ENCODE data around the gene DENND1B. TPM values are rescaled to one million over a fixed set of nuclear protein-coding genes. Genes with fewer than 3 reads are reported as not detected.

Gene DENND1B
- polyA plus RNA-seq, 4 donors, result 5.0 to 16.1 (median 10.2) TPM

GRCh38 chr1:197779921-197780320 lies 4.6 kb upstream of the DENND1B start:
- Histone ChIP-seq H3K4me3 (ENCODE audit: low read depth in 1 of 3, low read length in 3 of 3) (no peak overlapping the region), H3K36me3 (ENCODE audit: control insufficient read depth in 3 of 3, insufficient read depth in 2 of 3, low read depth in 1 of 3, low read length in 3 of 3) (no peaks in the 10 kb centered on the region), H3K27me3 (ENCODE audit: control insufficient read depth in 3 of 3, insufficient read depth in 3 of 3, low read length in 3 of 3) (no peaks in the 10 kb centered on the region), H3K9me3 (ENCODE audit: control insufficient read depth in 2 of 2, insufficient read depth in 1 of 2, low read depth in 1 of 2, low read length in 1 of 2) (no peaks in the 10 kb centered on the region), H3K27ac (ENCODE audit: low read depth in 1 of 3, low read length in 2 of 3) (no peak overlapping the region), H3K4me1 (ENCODE audit: control insufficient read depth in 3 of 3, insufficient read depth in 2 of 3, low read depth in 1 of 3, low read length in 2 of 3) (peaks cover 4 to 21% (median 4%) of the 10 kb centered on the region in 3 donors)
- DNase-seq (no peak), FAIRE-seq (no peak)

- FAIRE-seq, result no peak
- H3K4me3 ChIP-seq (ENCODE audit: low read depth in 1 of 3, low read length in 3 of 3), result no peak overlapping the region
- H3K36me3 ChIP-seq (ENCODE audit: control insufficient read depth in 3 of 3, insufficient read depth in 2 of 3, low read depth in 1 of 3, low read length in 3 of 3), result no peaks in the 10 kb centered on the region
- peaks cover 0 to 17% (median 2%) of the 10 kb centered on the region in 3 donors for H3K4me1 ChIP-seq (ENCODE audit: control insufficient read depth in 3 of 3, insufficient read depth in 2 of 3, low read depth in 1 of 3, low read length in 2 of 3)
- H3K27me3 ChIP-seq (ENCODE audit: control insufficient read depth in 3 of 3, insufficient read depth in 3 of 3, low read length in 3 of 3), result no peaks in the 10 kb centered on the region
- H3K9me3 ChIP-seq (ENCODE audit: control insufficient read depth in 2 of 2, insufficient read depth in 1 of 2, low read depth in 1 of 2, low read length in 1 of 2), result no peaks in the 10 kb centered on the region
- DNase-seq, result no peak
- peak overlapping the region in 1 of 3 donors; percentile 54 for H3K27ac ChIP-seq (ENCODE audit: low read depth in 1 of 3, low read length in 2 of 3)
- 59 to 66% (median 60%) methylated on average over 4 of the region's 4 CpGs for WGBS, 3 donors
Measured at GRCh38 chr1:197778366-197778945, 3.2 kb upstream of the DENND1B start.

DNA sequence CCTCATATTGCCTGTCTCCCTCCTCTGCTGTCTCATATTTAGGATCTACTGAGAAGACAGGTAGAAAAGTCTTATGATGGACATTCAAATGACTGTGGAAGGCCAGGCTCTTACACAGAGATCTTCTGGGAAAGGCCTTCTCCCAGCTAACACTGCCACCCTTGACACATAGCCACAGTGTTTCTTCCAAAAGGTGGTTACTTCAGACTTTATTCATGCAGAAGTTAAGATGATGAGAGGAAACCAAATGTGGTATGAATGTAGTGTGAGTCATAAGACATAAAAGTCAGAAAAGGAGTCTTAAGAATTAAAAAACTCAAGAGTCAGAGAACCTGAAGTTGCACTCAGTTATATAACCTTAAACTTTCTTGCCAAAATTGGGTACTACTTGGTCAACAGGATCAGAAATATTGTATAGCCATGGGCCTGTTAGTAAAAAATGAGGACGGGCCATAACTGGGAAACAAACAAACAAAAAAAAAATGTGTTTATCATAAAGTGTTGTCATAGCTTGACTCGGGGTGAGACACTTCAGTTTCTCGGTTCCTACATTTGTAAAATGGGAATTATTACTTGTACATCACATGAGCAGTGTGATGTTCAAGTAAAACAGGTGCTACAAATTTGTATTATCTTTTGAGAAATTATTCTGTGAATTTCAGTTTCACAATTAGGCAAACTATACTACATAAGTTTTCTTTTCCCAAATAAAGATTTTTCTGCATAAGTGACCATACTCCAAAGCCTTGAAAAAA lies 1.2 kb upstream of the DENND1B start:
- DNase-seq (peak in 1 of 2 donors; percentile 40), FAIRE-seq (no peak)
- Histone ChIP-seq H3K36me3 (ENCODE audit: control insufficient read depth in 3 of 3, insufficient read depth in 2 of 3, low read depth in 1 of 3, low read length in 3 of 3) (peaks cover 0 to 3% (median 0%) of the 10 kb centered on the region in 3 donors), H3K4me3 (ENCODE audit: low read depth in 1 of 3, low read length in 3 of 3) (no peak overlapping the region), H3K4me1 (ENCODE audit: control insufficient read depth in 3 of 3, insufficient read depth in 2 of 3, low read depth in 1 of 3, low read length in 2 of 3) (peaks cover 0 to 20% (median 4%) of the 10 kb centered on the region in 3 donors), H3K9me3 (ENCODE audit: control insufficient read depth in 2 of 2, insufficient read depth in 1 of 2, low read depth in 1 of 2, low read length in 1 of 2) (no peaks in the 10 kb centered on the region), H3K27me3 (ENCODE audit: control insufficient read depth in 3 of 3, insufficient read depth in 3 of 3, low read length in 3 of 3) (no peaks in the 10 kb centered on the region), H3K27ac (ENCODE audit: low read depth in 1 of 3, low read length in 2 of 3) (peak overlapping the region; percentile 94 to 98 (median 95))
- WGBS, 3 donors, result 51 to 71% (median 52%) methylated on average over 3 of the region's 3 CpGs

GRCh38 chr1:197774466-197775281 lies 606 bp downstream of the DENND1B start:
- peaks cover 0 to 7% (median 0%) of the 10 kb centered on the region in 3 donors for H3K36me3 ChIP-seq (ENCODE audit: control insufficient read depth in 3 of 3, insufficient read depth in 2 of 3, low read depth in 1 of 3, low read length in 3 of 3)
- H3K9me3 ChIP-seq (ENCODE audit: control insufficient read depth in 2 of 2, insufficient read depth in 1 of 2, low read depth in 1 of 2, low read length in 1 of 2), result no peaks in the 10 kb centered on the region
- no peak for FAIRE-seq
- peaks cover 0 to 24% (median 4%) of the 10 kb centered on the region in 3 donors for H3K4me1 ChIP-seq (ENCODE audit: control insufficient read depth in 3 of 3, insufficient read depth in 2 of 3, low read depth in 1 of 3, low read length in 2 of 3)
- peak overlapping the region; percentile 82 to 95 (median 84) for H3K4me3 ChIP-seq (ENCODE audit: low read depth in 1 of 3, low read length in 3 of 3)
- H3K27me3 ChIP-seq (ENCODE audit: control insufficient read depth in 3 of 3, insufficient read depth in 3 of 3, low read length in 3 of 3), result no peaks in the 10 kb centered on the region
- DNase-seq, result peak in 1 of 2 donors; percentile 46
- H3K27ac ChIP-seq (ENCODE audit: low read depth in 1 of 3, low read length in 2 of 3), result peak overlapping the region; percentile 94 to 98 (median 95)
- WGBS, 3 donors, result 0 to 1% (median 0%) methylated on average over 38 to 71 of the region's 71 CpGs

DNA sequence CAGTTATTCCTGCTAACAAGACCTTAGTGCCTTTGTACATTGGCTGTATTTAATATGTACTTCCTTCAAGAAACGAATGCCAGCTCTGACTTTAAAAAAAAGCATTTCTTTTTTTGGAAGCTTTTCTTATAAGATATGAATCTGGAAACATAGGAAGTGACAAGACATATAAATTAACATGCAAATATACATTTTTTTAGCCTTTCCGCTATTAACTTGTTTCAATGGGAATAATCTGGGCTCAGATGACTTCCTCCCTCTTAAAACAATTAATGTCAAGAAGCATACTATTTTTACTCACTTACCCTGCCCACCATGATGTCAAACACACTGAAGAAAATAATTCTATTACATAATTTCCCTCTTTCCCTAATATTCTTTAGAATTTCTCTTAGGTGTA lies 1.4 kb downstream of the DENND1B start:
- H3K4me1 ChIP-seq (ENCODE audit: control insufficient read depth in 3 of 3, insufficient read depth in 2 of 3, low read depth in 1 of 3, low read length in 2 of 3), result peaks cover 0 to 24% (median 7%) of the 10 kb centered on the region in 3 donors
- peaks cover 0 to 7% (median 0%) of the 10 kb centered on the region in 3 donors for H3K36me3 ChIP-seq (ENCODE audit: control insufficient read depth in 3 of 3, insufficient read depth in 2 of 3, low read depth in 1 of 3, low read length in 3 of 3)
- FAIRE-seq (no peak), DNase-seq (peak; percentile 12 to 33)
- no peaks in the 10 kb centered on the region for H3K27me3 ChIP-seq (ENCODE audit: control insufficient read depth in 3 of 3, insufficient read depth in 3 of 3, low read length in 3 of 3)
- H3K9me3 ChIP-seq (ENCODE audit: control insufficient read depth in 2 of 2, insufficient read depth in 1 of 2, low read depth in 1 of 2, low read length in 1 of 2), result no peaks in the 10 kb centered on the region
- H3K27ac ChIP-seq (ENCODE audit: low read depth in 1 of 3, low read length in 2 of 3), result no peak overlapping the region
- WGBS, 3 donors, result 7 to 22% (median 12%) methylated on average over 2 of the region's 2 CpGs
- H3K4me3 ChIP-seq (ENCODE audit: low read depth in 1 of 3, low read length in 3 of 3), result peak overlapping the region in 2 of 3 donors; percentile 43 to 82

GRCh38 chr1:197771904-197772556 lies 3.2 kb downstream of the DENND1B start:
- Histone ChIP-seq H3K36me3 (ENCODE audit: control insufficient read depth in 3 of 3, insufficient read depth in 2 of 3, low read depth in 1 of 3, low read length in 3 of 3) (peaks cover 0 to 9% (median 0%) of the 10 kb centered on the region in 3 donors), H3K4me1 (ENCODE audit: control insufficient read depth in 3 of 3, insufficient read depth in 2 of 3, low read depth in 1 of 3, low read length in 2 of 3) (peaks cover 0 to 24% (median 7%) of the 10 kb centered on the region in 3 donors), H3K9me3 (ENCODE audit: control insufficient read depth in 2 of 2, insufficient read depth in 1 of 2, low read depth in 1 of 2, low read length in 1 of 2) (no peaks in the 10 kb centered on the region), H3K27ac (ENCODE audit: low read depth in 1 of 3, low read length in 2 of 3) (peak overlapping the region in 2 of 3 donors; percentile 20 to 39), H3K4me3 (ENCODE audit: low read depth in 1 of 3, low read length in 3 of 3) (no peak overlapping the region), H3K27me3 (ENCODE audit: control insufficient read depth in 3 of 3, insufficient read depth in 3 of 3, low read length in 3 of 3) (no peaks in the 10 kb centered on the region)
- peak; percentile 66 to 68 for DNase-seq
- WGBS, 3 donors, result 26 to 65% (median 40%) methylated on average over 6 of the region's 6 CpGs
- no peak for FAIRE-seq

DNA sequence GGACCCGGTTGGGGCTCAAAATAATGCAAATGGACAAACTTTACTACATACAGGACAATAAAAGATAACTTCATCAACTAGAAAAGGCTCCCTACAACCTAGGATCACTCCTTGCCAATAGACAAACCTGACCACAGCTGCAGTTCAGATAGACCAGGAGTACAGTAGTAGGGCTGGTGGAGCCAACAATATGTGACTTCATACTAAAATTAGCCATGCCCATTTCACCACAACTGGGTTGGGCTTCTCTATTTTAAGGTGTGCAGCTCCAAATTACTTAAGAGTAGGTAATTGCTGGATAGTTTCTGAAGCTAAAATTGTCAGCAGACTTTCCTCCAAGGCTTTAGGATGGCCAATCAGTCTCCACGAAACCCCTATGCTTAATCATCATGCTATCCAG lies 3.9 kb downstream of the DENND1B start:
- Histone ChIP-seq H3K27me3 (ENCODE audit: control insufficient read depth in 3 of 3, insufficient read depth in 3 of 3, low read length in 3 of 3) (no peaks in the 10 kb centered on the region), H3K4me3 (ENCODE audit: low read depth in 1 of 3, low read length in 3 of 3) (no peak overlapping the region), H3K9me3 (ENCODE audit: control insufficient read depth in 2 of 2, insufficient read depth in 1 of 2, low read depth in 1 of 2, low read length in 1 of 2) (no peaks in the 10 kb centered on the region), H3K36me3 (ENCODE audit: control insufficient read depth in 3 of 3, insufficient read depth in 2 of 3, low read depth in 1 of 3, low read length in 3 of 3) (peaks cover 0 to 12% (median 0%) of the 10 kb centered on the region in 3 donors), H3K4me1 (ENCODE audit: control insufficient read depth in 3 of 3, insufficient read depth in 2 of 3, low read depth in 1 of 3, low read length in 2 of 3) (peaks cover 0 to 20% (median 7%) of the 10 kb centered on the region in 3 donors), H3K27ac (ENCODE audit: low read depth in 1 of 3, low read length in 2 of 3) (peak overlapping the region in 1 of 3 donors; percentile 20)
- 88 to 92% (median 89%) methylated on average over 2 of the region's 2 CpGs for WGBS, 3 donors
- FAIRE-seq, result no peak
- DNase-seq, result peak in 1 of 2 donors; percentile 5

- Histone ChIP-seq H3K27ac (ENCODE audit: low read depth in 1 of 3, low read length in 2 of 3) (no peak overlapping the region), H3K27me3 (ENCODE audit: control insufficient read depth in 3 of 3, insufficient read depth in 3 of 3, low read length in 3 of 3) (no peaks in the 10 kb centered on the region), H3K9me3 (ENCODE audit: control insufficient read depth in 2 of 2, insufficient read depth in 1 of 2, low read depth in 1 of 2, low read length in 1 of 2) (no peaks in the 10 kb centered on the region), H3K4me1 (ENCODE audit: control insufficient read depth in 3 of 3, insufficient read depth in 2 of 3, low read depth in 1 of 3, low read length in 2 of 3) (peaks cover 0 to 14% (median 5%) of the 10 kb centered on the region in 3 donors), H3K4me3 (ENCODE audit: low read depth in 1 of 3, low read length in 3 of 3) (no peak overlapping the region), H3K36me3 (ENCODE audit: control insufficient read depth in 3 of 3, insufficient read depth in 2 of 3, low read depth in 1 of 3, low read length in 3 of 3) (peaks cover 0 to 12% (median 0%) of the 10 kb centered on the region in 3 donors)
- DNase-seq (no peak), FAIRE-seq (peak; percentile 89)
Measured at GRCh38 chr1:197770243-197770642, 5.0 kb downstream of the DENND1B start.

Measured in small intestine (tissue), 7 donors.